Left colon (tissue), 2 donors: Measurements from ENCODE around the gene TM9SF4. TPM values are rescaled to one million over a fixed set of nuclear protein-coding genes. Genes with fewer than 3 reads are reported as not detected.
A peak's percentile ranks its signal among the peaks of the same experiment; 100 is the strongest.
"Not testable (repeated sequence)": the region's sequence is repeated elsewhere in the genome, so short reads cannot be mapped to it uniquely, and the experiment has no call there.

Experiments used
- ATAC-seq: fragments of 200-7000 bp; cut with Tn5 transposase; one replicate; pipeline ENCODE4 v1.9.1; 2020; ENCODE audit warnings: mild to moderate bottlenecking, moderate library complexity
- DNase-seq, 2 donors: peaks; one replicate each; pipeline ENCODE4 v3.0.0-alpha.2; 2020
- intact Hi-C, 2 donors: fragments of 100-400 bp; cut with DNase I in 1 of 2; cut with micrococcal nuclease in 1 of 2; formaldehyde crosslinking; loops; one replicate each; pipeline versions ENCODE4 v1.11.2 to v1.14.0; 2022; cut with DNase I, micrococcal nuclease
- total RNA-seq, 2 donors: library from RNA; stranded (reverse); fragmentation: NEBNext Ultra II Directional; extraction: Animal tissue kit (Norgen Biotek cat#: 25700); gene quantifications; one replicate each; pipeline ENCODE4 v1.2.1, GENCODE V29; 2021
- donor health status: DM: no; HTN: no; CAD: no.
- donor health status: DM: yes; HTN: yes; CAD: no.

TM9SF4 gene
- total RNA-seq, 2 donors from 2014 or later, result 62.2 to 78.5 TPM

DNA sequence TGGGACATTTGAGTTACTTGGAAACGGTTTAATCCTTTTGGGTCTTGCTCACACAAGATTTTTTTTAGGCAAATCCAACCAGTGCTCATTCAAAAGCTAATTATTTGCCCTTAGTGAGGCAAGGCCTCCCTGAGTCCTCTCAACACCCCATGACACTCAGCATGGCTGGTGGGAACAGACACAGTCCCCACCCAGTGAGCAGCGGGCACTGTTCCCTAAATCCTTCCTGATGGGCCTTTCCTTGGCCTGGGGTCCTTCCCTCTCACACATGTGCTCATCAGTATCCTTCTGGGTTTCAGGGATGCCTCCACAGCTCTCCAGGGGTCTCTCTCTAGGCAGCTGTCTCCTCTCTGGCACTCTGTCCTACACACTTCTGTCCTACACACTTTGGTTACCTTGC lies 70.0 kb downstream of the TM9SF4 start:
- intact Hi-C loops, result no loop called here
- ATAC-seq, result no peak
- DNase-seq, result no peak

DNA sequence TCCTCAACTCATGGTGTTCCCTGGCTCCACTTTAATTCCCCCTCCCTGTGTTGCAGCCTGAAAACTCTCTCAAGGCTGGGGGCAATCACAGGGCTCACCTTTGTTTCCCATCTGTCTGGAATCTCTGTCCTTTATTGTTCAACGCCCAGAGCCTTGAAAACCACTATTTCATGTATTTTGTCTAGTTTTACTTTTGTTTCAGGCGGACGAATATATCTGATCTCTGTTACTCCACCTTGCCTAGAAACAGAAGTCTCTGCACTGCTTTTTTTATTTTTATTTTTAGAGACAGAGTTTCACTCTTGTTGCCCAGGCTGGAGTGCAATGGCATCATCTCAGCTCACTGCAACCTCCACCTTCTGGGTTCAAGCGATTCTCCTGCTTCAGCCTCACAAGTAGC lies 70.4 kb downstream of the TM9SF4 start:
- no peak for DNase-seq
- intact Hi-C loops, result no loop called here
- ATAC-seq, result no peak

DNA sequence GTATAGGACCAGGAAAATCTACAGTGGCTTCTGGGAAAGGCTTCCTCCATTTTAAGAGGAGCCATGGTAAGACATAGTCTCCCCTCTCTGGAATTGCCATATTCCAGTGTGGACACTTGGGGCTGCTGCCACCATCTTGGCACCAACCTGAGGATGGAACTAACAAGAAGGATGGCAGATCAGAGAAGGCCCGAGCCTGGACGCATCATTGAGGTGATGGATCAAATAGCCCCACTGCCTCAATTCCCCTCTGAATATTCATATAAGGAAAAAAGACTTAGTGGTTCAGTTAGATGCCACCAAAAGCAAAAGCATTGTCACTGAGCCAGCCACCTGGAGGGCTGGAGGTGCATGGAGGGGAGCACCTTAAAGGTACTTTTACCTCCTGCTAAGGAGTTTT lies 72.1 kb downstream of the TM9SF4 start:
- intact Hi-C loops, result no loop called here

DNA sequence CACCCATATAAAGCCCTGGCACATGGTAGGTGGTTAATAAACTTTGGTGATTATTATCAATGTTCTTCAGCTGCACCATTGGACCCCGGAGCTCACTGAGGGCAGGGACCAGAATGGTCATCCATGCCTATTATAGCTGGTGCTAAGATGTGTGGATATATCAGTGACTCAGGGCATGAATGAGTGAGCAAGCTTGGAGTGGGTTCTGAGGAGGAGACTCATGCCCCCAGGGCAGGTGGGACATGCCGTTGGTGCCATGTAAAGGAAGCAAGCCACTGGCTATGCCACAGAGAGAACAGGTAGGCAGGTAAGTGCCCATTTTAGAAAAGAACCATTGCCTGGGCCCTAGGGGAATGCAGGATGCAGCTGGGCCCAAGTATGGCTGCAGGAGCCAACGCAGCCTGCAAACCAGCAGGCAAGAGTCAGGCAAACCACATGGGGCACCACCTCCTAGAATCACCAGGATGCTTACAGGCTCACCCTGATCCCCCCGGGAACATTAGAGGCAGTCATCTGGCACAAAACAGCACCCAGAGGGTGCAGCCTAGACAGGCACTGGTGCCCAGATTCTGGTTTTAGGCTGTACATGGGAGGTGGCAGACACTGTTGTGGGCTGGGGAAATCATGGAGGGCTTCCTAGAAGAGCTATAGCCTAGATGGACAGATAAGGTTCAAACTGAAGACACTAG lies 74.6 kb downstream of the TM9SF4 start:
- ATAC-seq (no peak), DNase-seq (no peak)
- intact Hi-C loops, result no loop called here

More for the DNA sequence above, 72.1 kb downstream of the TM9SF4 start:
- ATAC-seq (no peak), DNase-seq (no peak)

DNA sequence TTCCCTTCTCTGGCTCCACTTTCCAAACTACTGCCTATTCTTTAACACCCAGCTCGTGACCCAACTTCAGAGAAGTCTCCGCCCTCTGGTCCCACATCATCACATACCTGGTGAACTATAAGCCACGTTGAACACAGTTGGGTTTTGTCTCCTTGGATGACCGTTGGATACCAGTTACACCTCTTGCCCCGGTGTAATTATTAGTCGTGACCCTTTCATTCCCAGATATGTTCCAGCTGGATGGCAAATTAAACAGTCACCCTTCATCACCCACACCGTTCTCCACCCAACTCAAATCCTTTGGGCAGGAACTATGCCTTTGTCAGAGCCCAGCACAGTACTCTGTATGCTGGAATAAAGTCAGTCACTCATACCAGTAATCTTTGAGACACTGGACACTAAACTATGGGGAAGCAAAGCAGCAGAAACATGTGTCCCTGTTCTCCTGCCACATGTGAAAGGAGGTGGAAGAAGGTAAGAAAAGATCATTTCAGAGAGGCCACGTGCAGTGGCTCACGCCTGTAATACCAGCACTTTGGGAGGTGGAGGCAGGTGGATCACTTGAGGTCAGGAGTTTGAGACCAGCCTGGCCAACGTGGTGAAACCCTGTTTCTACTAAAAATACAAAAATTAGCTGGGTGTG lies 75.6 kb downstream of the TM9SF4 start:
- ATAC-seq (no peak), DNase-seq (no peak)
- intact Hi-C loops, result no loop called here

DNA sequence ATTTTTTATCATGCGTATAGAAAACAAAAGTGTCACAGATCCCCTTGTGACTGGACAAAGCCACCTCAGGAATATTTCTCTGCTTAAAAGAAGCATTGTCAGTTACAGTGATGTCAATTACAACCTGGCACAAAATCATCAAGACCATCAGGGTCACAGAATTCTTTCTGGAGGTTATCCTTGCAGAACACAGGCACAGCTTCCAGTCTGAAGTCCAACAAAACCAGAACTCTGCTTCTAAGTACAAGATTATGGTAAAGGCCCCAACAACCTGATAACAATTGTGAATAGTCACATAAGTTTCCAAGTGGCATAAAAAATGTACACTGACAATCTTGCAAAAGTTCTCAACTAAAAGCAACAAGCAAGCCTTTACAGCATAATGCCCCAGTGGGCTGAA lies 77.0 kb downstream of the TM9SF4 start:
- ATAC-seq (no peak), DNase-seq (no peak)
- intact Hi-C loops, result no loop called here

DNA sequence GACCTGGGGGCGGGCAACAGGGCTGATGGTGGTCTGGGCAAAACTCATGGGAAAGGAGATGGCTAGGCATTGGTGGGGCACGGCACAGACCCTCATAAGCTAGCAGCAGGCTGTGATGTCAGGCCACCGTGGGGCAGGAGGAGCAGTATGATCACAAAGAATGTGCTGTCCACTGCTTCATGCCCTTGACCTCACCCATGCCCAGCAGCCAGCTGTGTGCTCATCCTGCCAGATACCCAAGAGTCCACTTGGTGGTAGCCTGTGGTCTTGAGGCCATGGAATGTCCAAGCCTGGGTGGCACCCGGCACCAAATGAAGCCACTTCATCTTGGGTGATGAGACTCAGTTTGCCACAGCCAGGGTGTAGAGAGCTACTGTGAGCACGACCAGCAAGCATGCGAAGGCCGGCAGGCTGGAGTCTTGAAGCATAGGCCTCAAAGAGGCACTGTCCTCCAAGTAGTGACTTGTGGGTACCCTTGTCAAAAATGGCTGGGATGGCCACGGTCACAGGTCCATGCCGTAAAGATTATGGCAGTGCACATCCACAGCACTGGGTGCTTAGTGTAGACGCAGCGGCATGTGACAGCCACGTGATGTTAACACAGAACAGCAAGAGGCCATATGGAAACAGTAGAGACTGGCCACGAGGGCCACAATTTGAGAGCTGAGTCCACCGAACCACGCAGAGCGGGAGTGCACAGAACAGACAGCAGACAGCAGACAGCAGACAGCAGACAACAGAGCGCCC lies 79.0 kb downstream of the TM9SF4 start:
- intact Hi-C loops, result no loop called here

DNA sequence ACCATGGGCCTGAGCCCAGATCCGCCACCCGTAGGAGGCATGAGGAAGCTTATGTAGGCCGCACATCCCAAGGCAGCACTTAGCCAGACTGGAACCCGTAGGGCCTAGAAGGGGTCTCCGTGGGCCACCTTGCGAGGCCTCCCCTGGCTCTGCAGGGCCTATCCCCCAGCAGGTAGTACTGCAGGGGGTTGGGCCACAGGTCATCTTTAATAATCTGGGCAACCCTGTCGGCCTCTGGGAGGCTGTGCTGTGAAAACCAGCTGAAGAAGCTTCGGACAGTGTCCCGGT lies 79.6 kb downstream of the TM9SF4 start:
- DNase-seq, result no peak
- intact Hi-C loops, result no loop called here
- no peak for ATAC-seq

More for the DNA sequence above, 79.0 kb downstream of the TM9SF4 start:
- ATAC-seq, result no peak
- DNase-seq, result no peak

DNA sequence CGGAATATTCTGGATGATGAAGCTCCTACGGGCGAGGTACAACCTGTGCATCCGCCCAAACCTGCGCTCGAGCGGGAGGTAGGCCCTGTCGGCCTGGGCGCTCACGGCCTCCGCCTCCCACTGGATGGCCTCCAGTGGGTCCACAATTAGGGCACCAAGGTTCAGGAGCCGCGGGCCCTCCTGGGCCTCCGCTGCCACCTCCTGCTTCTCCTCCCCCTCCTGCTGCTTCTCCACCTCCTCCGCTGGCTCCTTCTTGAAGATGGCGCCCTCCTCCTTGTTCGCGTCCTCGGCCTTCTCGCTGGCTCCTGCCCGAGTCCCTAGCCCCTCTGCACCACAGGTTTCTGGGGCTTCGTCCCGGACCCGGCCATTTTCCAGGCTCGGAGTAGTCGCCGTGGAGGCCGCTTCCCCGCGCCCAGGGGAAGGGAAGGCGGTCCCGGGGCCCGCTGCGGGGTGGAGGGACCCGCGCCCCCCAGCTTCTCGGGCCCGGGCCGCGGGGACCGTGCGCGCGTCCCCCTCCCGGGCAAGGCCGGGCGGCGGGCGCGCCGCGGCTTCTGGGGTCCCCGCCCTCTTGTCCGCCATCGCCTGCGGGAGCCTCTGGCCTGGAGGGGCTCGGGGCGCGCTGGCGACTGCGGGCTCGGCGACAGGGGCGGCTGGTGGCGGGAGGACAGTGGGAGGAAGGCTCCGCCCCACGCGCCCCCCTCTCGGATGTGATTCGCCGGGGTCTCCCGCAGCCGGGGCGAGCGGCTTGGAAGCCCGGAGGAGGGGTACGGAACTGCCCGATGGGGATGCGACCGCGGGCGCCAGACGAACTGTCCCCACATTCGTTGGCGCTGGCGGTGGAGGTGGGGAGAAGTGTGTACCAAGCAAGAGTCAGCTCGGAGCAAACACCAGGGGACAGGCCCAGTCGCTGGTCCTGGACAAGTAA lies 80.4 kb downstream of the TM9SF4 start:
- DNase-seq, result peak; percentile 42 to 51
- peak; percentile 63 for ATAC-seq
- intact Hi-C loops, result no loop called here

DNA sequence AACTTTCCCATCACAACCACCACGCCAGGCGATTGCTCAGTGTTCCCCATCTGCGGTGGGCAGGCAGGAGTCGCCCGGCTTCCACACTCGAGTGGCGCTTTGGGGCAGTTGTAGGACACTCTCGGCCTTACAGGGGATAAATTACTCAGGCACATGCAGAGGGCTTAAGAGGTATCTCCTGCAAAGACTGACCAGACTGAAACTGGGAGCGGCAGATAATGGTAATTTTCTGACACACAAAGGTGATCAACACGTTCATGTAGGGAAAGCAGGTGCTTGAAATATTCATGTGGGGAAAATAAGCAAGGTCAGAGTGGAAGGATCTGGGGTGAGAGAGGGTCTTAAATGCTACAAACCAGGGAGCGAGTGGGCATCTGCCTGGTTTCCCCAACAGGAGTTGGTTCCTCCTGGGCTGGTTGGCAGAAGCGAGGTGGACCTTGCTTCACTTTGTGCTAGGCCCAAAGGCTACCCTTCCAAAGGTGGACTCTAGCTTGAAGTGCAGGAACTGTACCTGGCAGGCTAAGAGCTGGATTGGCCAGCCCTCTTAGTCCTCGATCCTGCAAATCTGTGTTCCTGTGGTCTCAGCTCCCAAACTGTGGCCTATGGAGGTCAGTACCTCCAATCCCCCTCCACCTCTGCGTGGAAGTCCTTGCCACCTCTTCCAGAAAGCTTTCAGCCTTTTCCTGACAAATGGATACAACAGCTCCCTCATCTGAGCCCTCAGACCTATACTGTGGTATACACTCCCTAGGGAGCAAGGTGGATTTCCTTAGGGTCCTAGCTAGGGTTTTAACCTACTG lies 81.3 kb downstream of the TM9SF4 start:
- ATAC-seq (peak; percentile 12), DNase-seq (peak in 1 of 2 donors; percentile 22)
- intact Hi-C loops, result no loop called here

DNA sequence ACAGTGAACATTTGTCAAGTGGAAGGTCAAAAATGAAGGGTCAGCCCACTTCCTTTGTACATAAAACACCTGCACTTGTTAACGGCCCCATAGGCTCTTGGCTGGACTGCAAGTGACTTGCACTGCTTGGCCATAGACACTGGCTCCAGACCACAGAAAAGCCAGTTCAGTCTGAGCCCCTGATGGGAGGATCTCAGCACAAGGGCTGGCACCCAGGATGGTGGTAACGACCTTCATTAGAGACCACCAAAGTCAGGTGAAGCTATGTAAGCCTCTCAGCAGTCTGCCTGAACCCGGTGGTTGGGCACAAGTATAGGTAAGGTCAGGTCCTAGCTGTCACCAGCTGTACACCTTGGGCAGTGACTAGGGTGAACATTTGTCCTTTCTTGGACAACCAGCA lies 81.9 kb downstream of the TM9SF4 start:
- intact Hi-C loops, result no loop called here
- DNase-seq, result peak in 1 of 2 donors; percentile 21
- ATAC-seq, result no peak

DNA sequence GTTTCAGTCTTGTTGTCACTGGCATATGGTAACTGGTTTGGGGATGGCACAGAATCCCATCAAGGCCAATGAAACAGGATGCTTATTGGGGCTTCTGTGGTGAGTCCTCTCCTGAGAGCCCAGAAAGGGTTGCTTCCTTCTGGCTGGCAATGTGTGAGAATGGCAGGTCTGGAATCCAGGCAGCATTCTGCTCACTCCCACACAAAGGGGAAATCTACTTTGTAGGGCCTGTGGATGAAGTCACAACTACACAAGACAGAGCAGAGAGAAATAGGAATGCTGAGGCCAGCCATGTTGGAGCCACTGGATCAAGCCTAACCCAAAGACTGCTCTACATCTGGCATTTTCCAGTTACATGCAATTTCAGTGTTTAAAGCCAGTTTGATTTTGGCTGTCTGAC lies 82.4 kb downstream of the TM9SF4 start:
- ATAC-seq (no peak), DNase-seq (peak in 1 of 2 donors; percentile 4)
- intact Hi-C loops, result no loop called here

DNA sequence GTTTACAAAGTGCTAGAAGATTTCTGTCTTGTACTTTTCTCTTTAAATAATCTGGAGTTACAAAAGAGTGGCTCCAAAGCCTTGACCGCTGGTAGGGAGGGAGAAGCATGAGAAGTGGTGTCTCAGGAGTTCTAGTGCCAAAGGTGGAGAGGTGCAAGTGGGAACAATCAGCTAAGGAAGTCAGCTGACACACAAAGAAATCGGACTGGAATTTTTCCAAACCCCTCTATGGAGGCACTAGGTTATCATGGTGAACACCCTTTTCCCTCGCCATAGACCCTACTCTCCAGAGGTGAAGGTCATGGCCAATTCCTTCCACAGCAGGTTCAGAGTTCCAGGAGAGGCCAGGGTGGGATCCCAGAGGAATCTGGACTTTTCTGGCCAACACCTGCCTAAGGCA lies 83.2 kb downstream of the TM9SF4 start:
- DNase-seq, result no peak
- intact Hi-C loops, result no loop called here
- no peak for ATAC-seq

DNA sequence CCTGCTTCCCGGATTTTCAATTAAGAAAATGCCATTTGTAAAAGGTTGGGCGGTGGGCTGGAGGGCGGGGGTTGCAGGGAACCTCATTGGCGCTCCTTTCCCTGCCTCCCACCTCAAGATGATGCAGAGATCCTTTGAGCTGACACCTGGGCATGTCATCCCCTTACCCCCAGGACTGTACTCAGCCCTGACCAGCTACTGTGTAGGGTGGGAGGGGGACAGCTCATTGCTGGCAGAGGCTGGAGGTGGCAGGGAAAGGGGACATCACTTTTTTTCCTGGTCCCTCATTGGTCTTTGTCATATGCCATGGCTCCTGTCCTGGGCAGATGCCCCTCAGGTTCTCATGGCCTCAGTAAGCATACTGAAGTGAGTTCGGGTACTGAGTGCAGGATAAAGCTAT lies 83.8 kb downstream of the TM9SF4 start:
- intact Hi-C loops, DNase-seq, ATAC-seq: not testable (repeated sequence)

DNA sequence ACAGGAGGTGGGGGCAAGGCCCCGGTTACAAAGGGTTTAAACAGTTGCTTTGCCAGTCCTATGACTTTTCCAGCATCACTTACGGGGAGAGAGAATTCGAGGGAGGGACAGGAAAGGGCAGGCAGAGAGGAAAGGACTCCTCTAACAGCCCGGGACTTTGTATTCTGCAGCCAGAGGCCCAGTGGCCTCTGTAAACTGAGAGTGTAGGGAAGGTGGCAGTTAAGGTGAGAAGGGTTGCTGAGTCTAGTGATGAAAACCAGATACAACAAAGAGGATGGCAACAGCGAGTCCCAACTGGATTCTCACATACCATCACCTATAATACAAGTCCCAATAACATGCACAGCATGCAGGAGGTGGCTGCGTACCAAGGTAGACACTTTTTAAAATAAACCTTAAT lies 84.5 kb downstream of the TM9SF4 start:
- DNase-seq (peak in 1 of 2 donors; percentile 8), ATAC-seq (no peak)
- intact Hi-C loops, result no loop called here

DNA sequence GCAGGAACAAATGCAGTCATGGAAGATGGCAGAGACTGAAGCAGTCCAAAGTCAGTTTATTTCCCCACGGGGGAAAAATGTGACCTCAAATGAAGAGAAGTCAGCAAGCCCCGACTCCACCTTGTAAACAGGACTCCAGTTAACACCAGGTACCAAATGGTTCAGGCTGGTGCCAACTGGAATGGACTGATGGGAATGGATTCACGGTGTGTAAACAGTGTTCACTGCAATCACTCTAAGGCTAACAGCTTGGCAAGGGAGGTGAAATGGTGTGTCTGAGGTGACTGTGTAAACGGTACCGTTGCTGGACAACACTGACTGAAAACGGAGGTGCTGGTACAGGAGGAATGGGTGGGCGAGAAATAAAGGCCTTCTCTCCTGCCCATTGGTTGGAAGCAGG lies 86.1 kb downstream of the TM9SF4 start:
- DNase-seq (no peak), ATAC-seq (no peak)
- intact Hi-C loops, result no loop called here

DNA sequence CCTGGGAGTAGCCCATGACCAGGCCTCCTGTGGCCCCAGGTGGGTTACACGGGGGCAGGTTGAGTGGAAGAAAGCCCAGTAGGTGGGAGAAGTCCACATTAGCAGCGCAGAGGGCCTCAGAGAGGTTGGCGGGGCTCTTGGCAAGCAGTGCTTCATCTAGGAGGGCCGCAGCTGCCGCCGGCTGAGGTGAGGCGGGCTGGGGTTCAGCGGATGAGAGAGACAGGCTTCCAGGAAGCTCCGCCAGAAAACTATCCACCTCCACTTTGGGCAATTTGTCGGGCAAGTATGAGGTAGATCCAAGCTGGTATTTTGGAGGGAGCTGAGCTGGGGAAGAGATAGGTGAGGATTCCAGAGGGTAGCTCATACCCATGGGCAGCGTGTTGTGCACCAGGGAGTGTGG lies 87.1 kb downstream of the TM9SF4 start:
- not testable (repeated sequence) for ATAC-seq

DNA sequence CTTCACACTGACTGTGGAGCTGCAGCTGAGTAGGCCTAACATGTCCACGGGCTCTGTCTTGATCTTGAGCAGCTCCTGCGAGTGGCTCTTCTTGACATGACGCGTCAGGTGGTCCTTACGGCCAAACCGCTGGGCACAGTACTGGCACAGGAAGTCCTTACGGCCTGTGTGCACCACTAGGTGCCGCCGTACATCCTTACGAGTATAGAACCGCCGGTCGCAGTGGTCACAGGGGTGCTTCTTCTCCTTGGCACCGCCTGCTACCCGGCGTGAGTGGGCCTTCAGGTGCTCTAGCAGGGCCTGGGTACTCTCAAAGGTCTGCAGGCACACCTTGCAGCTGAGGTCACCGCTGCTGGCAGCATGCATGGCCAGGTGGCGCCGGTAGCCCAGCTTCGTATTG lies 87.6 kb downstream of the TM9SF4 start:
- DNase-seq, intact Hi-C loops: not testable (repeated sequence)
- ATAC-seq, result peak; percentile 15

More for the DNA sequence above, 87.1 kb downstream of the TM9SF4 start:
- DNase-seq, intact Hi-C loops: not testable (repeated sequence)
